Suprapubic skin (tissue), 3 donors: ENCODE measurements around the gene PTPN20.

ENCODE experiments used
- EP300 ChIP-seq: sonication (generic); formaldehyde crosslinking; IDR thresholded peaks from one replicate; pipeline ENCODE4 v1.6.1; 2017; ENCODE audit warnings: antibody characterized with exemption
- POLR2A ChIP-seq, 2 donors: fragments of 450-650 bp; IDR thresholded peaks; one replicate each; pipeline ENCODE4 v1.6.1; 2017; ENCODE audit warnings: antibody characterized with exemption in 2 of 2, mild to moderate bottlenecking in 2 of 2, moderate library complexity in 2 of 2
- TF ChIP-seq, protein P1 (sequence below), 2 donors: fragments of 200-600 bp in 1 of 2; fragments of 450-650 bp in 1 of 2; sonication (generic) in 1 of 2; IDR thresholded peaks; one replicate each; pipeline ENCODE4 v1.5.1; 2016 to 2019; ENCODE audit warnings: antibody characterized with exemption in 2 of 2, mild to moderate bottlenecking in 1 of 2, moderate library complexity in 1 of 2

GRCh38 chr10:47043928-47044538, 132.8 kb downstream of the PTPN20 start:
- TF ChIP-seq, protein P1, sequence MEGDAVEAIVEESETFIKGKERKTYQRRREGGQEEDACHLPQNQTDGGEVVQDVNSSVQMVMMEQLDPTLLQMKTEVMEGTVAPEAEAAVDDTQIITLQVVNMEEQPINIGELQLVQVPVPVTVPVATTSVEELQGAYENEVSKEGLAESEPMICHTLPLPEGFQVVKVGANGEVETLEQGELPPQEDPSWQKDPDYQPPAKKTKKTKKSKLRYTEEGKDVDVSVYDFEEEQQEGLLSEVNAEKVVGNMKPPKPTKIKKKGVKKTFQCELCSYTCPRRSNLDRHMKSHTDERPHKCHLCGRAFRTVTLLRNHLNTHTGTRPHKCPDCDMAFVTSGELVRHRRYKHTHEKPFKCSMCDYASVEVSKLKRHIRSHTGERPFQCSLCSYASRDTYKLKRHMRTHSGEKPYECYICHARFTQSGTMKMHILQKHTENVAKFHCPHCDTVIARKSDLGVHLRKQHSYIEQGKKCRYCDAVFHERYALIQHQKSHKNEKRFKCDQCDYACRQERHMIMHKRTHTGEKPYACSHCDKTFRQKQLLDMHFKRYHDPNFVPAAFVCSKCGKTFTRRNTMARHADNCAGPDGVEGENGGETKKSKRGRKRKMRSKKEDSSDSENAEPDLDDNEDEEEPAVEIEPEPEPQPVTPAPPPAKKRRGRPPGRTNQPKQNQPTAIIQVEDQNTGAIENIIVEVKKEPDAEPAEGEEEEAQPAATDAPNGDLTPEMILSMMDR (IDR thresholded peaks at IDR 0.05): no peak
- TF ChIP-seq EP300 (no peak), POLR2A (IDR thresholded peaks at IDR 0.05) (no peak)
